BLaER1 (cell line): ENCODE measurements around the gene SIGLEC1.
A peak's percentile ranks its signal among the peaks of the same experiment; 100 is the strongest.

ENCODE experiments used
- H3K27ac ChIP-seq: shearing (Covaris generic); formaldehyde crosslinking; 2 replicates; pipeline ENCODE4 v1.8.1; 2022
- H3K27me3 ChIP-seq: shearing (Covaris generic); formaldehyde crosslinking; 2 replicates; pipeline ENCODE4 v1.8.1; 2022
- H3K36me3 ChIP-seq: shearing (Covaris generic); formaldehyde crosslinking; 2 replicates; pipeline ENCODE4 v1.8.1; 2022
- H3K4me1 ChIP-seq: shearing (Covaris generic); formaldehyde crosslinking; 2 replicates; pipeline ENCODE4 v1.8.1; 2022
- H3K4me2 ChIP-seq: shearing (Covaris generic); formaldehyde crosslinking; 2 replicates; pipeline ENCODE4 v1.8.1; 2022
- H3K4me3 ChIP-seq: shearing (Covaris generic); formaldehyde crosslinking; 2 replicates; pipeline ENCODE4 v1.8.1; 2022
- H3K9ac ChIP-seq: shearing (Covaris generic); formaldehyde crosslinking; 2 replicates; pipeline ENCODE4 v1.8.1; 2022
- H3K9me3 ChIP-seq: shearing (Covaris generic); formaldehyde crosslinking; 2 replicates; pipeline ENCODE4 v1.8.1; 2022
- H4K20me1 ChIP-seq: shearing (Covaris generic); formaldehyde crosslinking; 2 replicates; pipeline ENCODE4 v1.8.1; 2022
- Cebpa-rat ChIP-seq: shearing (Covaris generic); IDR thresholded peaks from 2 replicates; pipeline ENCODE4 v1.8.1; 2022

SIGLEC1 gene

GRCh38 chr20:3667434-3668037 is 44.9 kb downstream of the SIGLEC1 start:
- Histone ChIP-seq H3K36me3 (no peaks in the 10 kb centered on the region), H3K9ac (no peak overlapping the region), H3K4me2 (peak overlapping the region; percentile 79), H4K20me1 (no peaks in the 10 kb centered on the region), H3K4me1 (peaks cover 79% of the 10 kb centered on the region), H3K27ac (no peak overlapping the region), H3K4me3 (no peak overlapping the region), H3K27me3 (peaks cover 8% of the 10 kb centered on the region), H3K9me3 (no peaks in the 10 kb centered on the region)
- TF ChIP-seq Cebpa-rat = no peak

GRCh38 chr20:3663858-3664257 is 48.5 kb downstream of the SIGLEC1 start:
- no peak overlapping the region for H3K4me3 ChIP-seq
- H3K36me3 ChIP-seq = no peaks in the 10 kb centered on the region
- H3K4me1 ChIP-seq = peaks cover 53% of the 10 kb centered on the region
- no peak overlapping the region for H3K4me2 ChIP-seq
- H3K27me3 ChIP-seq = peaks cover 42% of the 10 kb centered on the region
- no peak overlapping the region for H3K27ac ChIP-seq
- TF ChIP-seq Cebpa-rat = no peak
- H3K9me3 ChIP-seq = no peaks in the 10 kb centered on the region
- no peaks in the 10 kb centered on the region; the same call in 1 of the 2 replicates for H4K20me1 ChIP-seq
- no peak overlapping the region for H3K9ac ChIP-seq

- H3K9me3 ChIP-seq = no peaks in the 10 kb centered on the region
- peaks cover 53% of the 10 kb centered on the region for H3K4me1 ChIP-seq
- no peaks in the 10 kb centered on the region; the same call in 1 of the 2 replicates for H4K20me1 ChIP-seq
- TF ChIP-seq Cebpa-rat = no peak
- no peak within 1 kb of the TSS for H3K9ac ChIP-seq
- no peak within 1 kb of the TSS for H3K4me2 ChIP-seq
- no peak within 1 kb of the TSS for H3K27ac ChIP-seq
- H3K36me3 ChIP-seq = no peaks in the 10 kb centered on the region
- peaks cover 42% of the 10 kb centered on the region for H3K27me3 ChIP-seq
- no peak within 1 kb of the TSS for H3K4me3 ChIP-seq
Measured at GRCh38 chr20:3663031-3663701, 49.2 kb downstream of the SIGLEC1 start, which contains the start of gene GFRA4. Gene GFRA4 (minus strand): TSS chr20:3663399. CDS start chr20:3663399, 0 bp downstream.
